Endothelial cell of umbilical vein (primary cell): Measurements from ENCODE around the gene FXYD6. TPM values are rescaled to one million over a fixed set of nuclear protein-coding genes. Genes with fewer than 3 reads are reported as not detected.
"Not testable (repeated sequence)": the region's sequence is repeated elsewhere in the genome, so short reads cannot be mapped to it uniquely, and the experiment has no call there.

Experiments
- Bru-seq: library from RNA; stranded (reverse); fragments of 400-500 nt; gene quantifications from one replicate; lab custom pipeline; 2021; lab: Mats Ljungman, UMichigan
- BruChase-seq, 2 experiments: library from RNA; stranded (reverse); fragments of 400-500 nt; gene quantifications; one replicate each; lab custom pipeline; 2021; lab: Mats Ljungman, UMichigan
- BruUV-seq: library from RNA; stranded (reverse); fragments of 400-500 nt; replicated peaks from 2 replicates; lab custom pipeline; 2021; lab: Mats Ljungman, UMichigan
- CTCF ChIA-PET: fragments of 300-600, 350-600 bp; sonication (Branson Sonifier 250); formaldehyde crosslinking; loops from one replicate; lab custom pipeline; 2021; ENCODE audit warnings: antibody characterized with exemption, inconsistent platforms; lab: Charles Lee
- POLR2A ChIA-PET: fragments of 300-600, 350-600 bp; sonication (Branson Sonifier 250); formaldehyde crosslinking; loops from one replicate; lab custom pipeline; 2021; ENCODE audit warnings: antibody characterized with exemption, inconsistent platforms; lab: Charles Lee
- DNase-seq: peaks from one replicate; pipeline ENCODE4 v3.0.0-alpha.2; 2011; ENCODE audit warnings: low read depth, low spot score
- FAIRE-seq: peaks from 2 replicates; lab custom pipeline; 2011; peaks lifted over from hg19 to GRCh38; lab: Jason Lieb, UNC
- H2AFZ ChIP-seq: 2 replicates; pipeline ENCODE4 v1.6.0; 2012; ENCODE audit warnings: low read depth, low read length, control low read depth, inconsistent platforms
- H3K27ac ChIP-seq: 2 replicates; pipeline ENCODE4 v1.5.1; 2011; ENCODE audit warnings: low read depth, mild to moderate bottlenecking, control low read depth, low read length, moderate library complexity; ENCODE audit not compliant: insufficient read depth
- H3K27me3 ChIP-seq, 2 experiments: 2 replicates each; pipeline versions ENCODE4 v1.6.0 to v1.6.1; 2011; ENCODE audit warnings: low read length in 2 of 2, mixed read lengths in 1 of 2; ENCODE audit not compliant: control insufficient read depth in 2 of 2, insufficient read depth in 2 of 2
- H3K36me3 ChIP-seq, 2 experiments: 2 replicates in 1 of 2; 3 replicates in 1 of 2; pipeline ENCODE4 v1.5.1; 2011; ENCODE audit warnings: low read length in 2 of 2, mild to moderate bottlenecking in 1 of 2, moderate library complexity in 1 of 2; ENCODE audit not compliant: control insufficient read depth in 2 of 2, insufficient read depth in 2 of 2; ENCODE audit errors: extremely low read depth in 1 of 2
- H3K4me1 ChIP-seq: 3 replicates; pipeline ENCODE4 v1.5.1; 2011; ENCODE audit warnings: mild to moderate bottlenecking, low read length; ENCODE audit not compliant: control insufficient read depth, insufficient read depth; ENCODE audit errors: extremely low read depth
- H3K4me2 ChIP-seq: 2 replicates; pipeline ENCODE4 v1.6.1; 2011; ENCODE audit warnings: low read length, control low read depth, mixed read lengths; ENCODE audit not compliant: insufficient read depth
- H3K4me3 ChIP-seq, 3 experiments: fragments of 200-600 bp in 1 of 3; sonication (generic), shearing (Covaris generic) in 1 of 3; replicated peaks in 1 of 3; 2 replicates each; pipeline ENCODE4 v1.5.1; 2011 to 2016; ENCODE audit warnings: control low read depth in 3 of 3, low read length in 3 of 3, mild to moderate bottlenecking in 2 of 3, inconsistent platforms in 1 of 3, low read depth in 1 of 3, moderate library complexity in 1 of 3; ENCODE audit not compliant: insufficient read depth in 1 of 3
- H3K79me2 ChIP-seq: 2 replicates; pipeline ENCODE4 v1.6.0; 2012; ENCODE audit warnings: low read length, inconsistent platforms; ENCODE audit not compliant: control insufficient read depth, insufficient read depth
- H3K9ac ChIP-seq: replicated peaks from 2 replicates; pipeline ENCODE3; 2011; ENCODE audit warnings: low read length, control low read depth; ENCODE audit not compliant: insufficient read depth; ENCODE audit errors: extremely low read depth
- H3K9me1 ChIP-seq: replicated peaks from 3 replicates; pipeline ENCODE4 v1.6.0; 2011; ENCODE audit warnings: mild to moderate bottlenecking, low read length; ENCODE audit not compliant: control insufficient read depth, insufficient read depth; ENCODE audit errors: extremely low read depth
- H3K9me3 ChIP-seq: replicated peaks from 2 replicates; pipeline ENCODE4 v1.5.1; 2012; ENCODE audit warnings: low read length, inconsistent platforms; ENCODE audit not compliant: control insufficient read depth, insufficient read depth
- H4K20me1 ChIP-seq: replicated peaks from 2 replicates; pipeline ENCODE3; 2011; ENCODE audit warnings: mild to moderate bottlenecking, low read length; ENCODE audit not compliant: control insufficient read depth, insufficient read depth; ENCODE audit errors: extremely low read depth
- EZH2 ChIP-seq: IDR thresholded peaks from 2 replicates; pipeline ENCODE4 v1.6.1; 2012; ENCODE audit warnings: borderline replicate concordance, low read depth, mild to moderate bottlenecking, moderate library complexity, low read length, inconsistent platforms; ENCODE audit not compliant: severe bottlenecking
- POLR2A ChIP-seq: IDR thresholded peaks from 2 replicates; pipeline ENCODE4 v1.6.1; 2012; ENCODE audit warnings: low read depth, mild to moderate bottlenecking, control low read depth, low read length
- dilution Hi-C: fragments of 300-500 bp; cut with MboI; formaldehyde crosslinking; loops from one replicate; pipeline ENCODE4 v1.15.0; 2019; ENCODE audit warnings: low sequenced_read_pairs; ENCODE audit not compliant: extremely low pct_ligation_motif_present
- intact Hi-C: fragments of 100-400 bp; cut with micrococcal nuclease; formaldehyde crosslinking; loops from one replicate; pipeline ENCODE4 v1.10.0; 2022
- long read RNA-seq: library from polyadenylated mRNA; stranded (forward); transcript quantifications from one replicate; pipeline ENCODE4 v2.0.0, GENCODE V29; 2021
- polyA minus RNA-seq, 3 experiments: library from RNA; depleted of rRNA, polyadenylated mRNA; stranded (reverse); fragments of >200 nt; gene quantifications; 1 replicate in 1 of 3; 2 replicates in 2 of 3; pipeline ENCODE4 v1.2.3, GENCODE V29; 2011
- polyA plus RNA-seq, 4 experiments: library from polyadenylated mRNA; depleted of rRNA in 3 of 4; stranded (reverse) in 3 of 4; unstranded in 1 of 4; fragments of >200 nt; gene quantifications; 2 replicates each; pipeline versions ENCODE4 v1.2.1 to v1.2.3, GENCODE V29; 2011 to 2012; ENCODE audit warnings: missing spikeins in 1 of 4
- total RNA-seq: library from RNA; stranded (reverse); gene quantifications from 2 replicates; pipeline ENCODE4 v1.2.3, GENCODE V29; 2021

FXYD6 gene, protein sequence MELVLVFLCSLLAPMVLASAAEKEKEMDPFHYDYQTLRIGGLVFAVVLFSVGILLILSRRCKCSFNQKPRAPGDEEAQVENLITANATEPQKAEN
- total RNA-seq: 1.9 and 8.7 TPM in 2 replicates
- polyA plus RNA-seq: 1.4 and 2.0 TPM in 2 replicates
- polyA plus RNA-seq (2011; cell fraction: cytosol; rRNA removed): 1.5 and 2.0 TPM in 2 replicates
- 0.85 and 1.0 TPM in 2 replicates for polyA plus RNA-seq (2011; cell fraction: nucleus; rRNA removed)
- 0.78 TPM in 1 of 2 replicates, not detected in the other for polyA plus RNA-seq (2012)
- 0.68 and 1.2 TPM in 2 replicates for polyA minus RNA-seq
- polyA minus RNA-seq (2011; cell fraction: cytosol; rRNA and poly(A)+ RNA removed): not detected
- polyA minus RNA-seq (2011; cell fraction: nucleus; rRNA and poly(A)+ RNA removed): 0.24 TPM in 2 replicates
- Bru-seq, nascent RNA: percentile 38 among the genes with signal in this experiment
- BruChase-seq, experiment 1, labeled RNA remaining after a 6-hour chase: percentile 28 among the genes with signal in this experiment
- percentile 21 among the genes with signal in this experiment for BruChase-seq, experiment 2, labeled RNA remaining after a 2-hour chase
- long read RNA-seq, transcript FXYD6-204 (8 exons, 2,171 nt): major isoform, 5 of 6 reads
- long read RNA-seq, partial matches to known transcripts: 0 of 6 reads
- long read RNA-seq, other reads (novel, unspliced or antisense): 1 of 6 reads

DNA sequence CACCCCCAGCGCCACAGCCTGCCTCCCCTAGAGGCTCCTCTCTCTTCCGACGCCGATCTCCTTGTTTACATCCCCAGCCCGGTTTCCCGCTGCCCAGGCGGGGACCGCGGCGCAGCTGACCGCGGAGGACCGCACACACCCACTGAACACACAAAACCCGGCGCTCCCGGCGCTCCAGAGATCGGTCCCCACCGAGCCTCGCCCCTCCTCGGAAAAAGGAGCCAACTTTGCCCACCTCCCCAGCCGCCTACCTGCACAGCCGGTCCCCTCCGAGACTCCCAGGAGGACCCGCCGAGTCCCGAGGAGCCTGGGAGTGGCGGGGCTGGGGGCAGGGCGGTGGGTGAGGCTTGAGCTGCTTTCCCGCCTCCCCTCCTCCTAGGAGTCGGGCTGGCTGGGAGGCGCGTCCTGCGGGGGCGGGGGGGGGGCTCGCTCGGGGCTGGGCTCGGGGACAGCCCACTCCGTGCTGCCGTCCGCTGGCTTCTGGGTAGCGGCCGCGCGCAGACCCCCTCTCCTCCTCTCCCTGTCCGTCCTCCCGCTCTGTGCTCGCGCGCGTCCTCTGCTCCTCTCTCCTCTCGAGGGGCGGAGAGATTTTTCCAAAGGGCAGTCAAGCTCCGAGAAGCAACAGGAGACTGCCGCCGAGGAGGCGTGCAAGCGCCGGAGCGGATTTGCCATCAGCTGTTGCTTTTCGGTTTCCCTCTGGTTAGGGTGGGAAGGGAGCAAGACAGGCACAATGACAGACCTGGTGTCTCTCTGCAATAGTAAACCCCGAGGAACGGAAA lies at the start of gene FXYD6:
Gene FXYD6, minus strand, starts transcription at position 318 of the 779 bp plus-strand sequence. CDS start 33,882 bp downstream, outside the sequence.
- Histone ChIP-seq H3K4me3 (peak within 1 kb of the TSS in 1 of 3 experiments; percentile 10), H3K36me3 (no peaks in the 10 kb centered on the region), H3K4me2 (peak within 1 kb of the TSS; percentile 8), H3K9ac (no peak within 1 kb of the TSS), H3K27ac (no peak within 1 kb of the TSS), H3K9me3 (no peaks in the 10 kb centered on the region), H3K79me2 (no peaks in the 10 kb centered on the region), H4K20me1 (no peaks in the 10 kb centered on the region), H3K9me1 (no peaks in the 10 kb centered on the region), H3K4me1 (no peaks in the 10 kb centered on the region), H2AFZ (no peak within 1 kb of the TSS), H3K27me3 (peaks cover 66 to 68% of the 10 kb centered on the region in 2 experiments)
- no peak for DNase-seq
- TF ChIP-seq POLR2A: no peak
- peak; percentile 59 for TF ChIP-seq EZH2
- no peak for FAIRE-seq
- CTCF ChIA-PET: interaction anchor here (0.6 to 1.8 kb wide), 3 partner anchors 70 to 450 kb away, joined by 3 to 7 read pairs (median 3); no protein-coding TSS in a partner anchor
- BruUV-seq: no TSS peak
- dilution Hi-C loops (no loop called here), intact Hi-C loops (no loop called here)
- POLR2A ChIA-PET: no interaction called here

DNA sequence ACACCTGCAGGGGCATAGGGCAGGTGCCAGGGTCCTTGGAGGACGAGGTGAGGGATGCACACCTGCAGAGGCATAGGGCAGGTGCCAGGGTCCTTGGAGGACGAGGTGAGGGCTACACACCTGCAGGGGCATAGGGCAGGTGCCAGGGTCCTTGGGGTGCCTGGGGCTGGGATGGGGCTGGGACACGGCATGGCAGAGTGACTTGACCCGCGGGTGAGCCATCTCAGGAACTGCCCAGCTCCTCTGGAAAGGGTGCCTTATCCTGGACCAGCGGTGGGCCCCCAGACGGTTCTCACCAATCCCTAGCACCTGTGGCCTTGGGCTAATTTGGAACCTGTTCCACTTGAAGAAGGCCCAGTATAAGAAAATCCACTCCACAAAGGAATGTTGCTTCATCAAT lies 49.7 kb upstream of the FXYD6 start:
- POLR2A ChIA-PET, intact Hi-C loops, H3K9me1 ChIP-seq, H3K27ac ChIP-seq, H4K20me1 ChIP-seq, H3K36me3 ChIP-seq, H3K4me3 ChIP-seq, H3K4me2 ChIP-seq, dilution Hi-C loops, H3K9ac ChIP-seq, H2AFZ ChIP-seq, BruUV-seq, H3K9me3 ChIP-seq, H3K79me2 ChIP-seq, H3K27me3 ChIP-seq, FAIRE-seq, H3K4me1 ChIP-seq, DNase-seq: not testable (repeated sequence)
- CTCF ChIA-PET: interaction anchor here (1.0 to 1.7 kb wide), 3 partner anchors 19 to 127 kb away, joined by 3 to 9 read pairs (median 4); no protein-coding TSS in a partner anchor
